ENCODE results near the gene L3HYPDH.

Gene L3HYPDH

GRCh38 chr14:59425322-59425935 is 58.8 kb downstream of the L3HYPDH start:
- no peak for DNase-seq (ENCODE audit: low spot score)

DNA sequence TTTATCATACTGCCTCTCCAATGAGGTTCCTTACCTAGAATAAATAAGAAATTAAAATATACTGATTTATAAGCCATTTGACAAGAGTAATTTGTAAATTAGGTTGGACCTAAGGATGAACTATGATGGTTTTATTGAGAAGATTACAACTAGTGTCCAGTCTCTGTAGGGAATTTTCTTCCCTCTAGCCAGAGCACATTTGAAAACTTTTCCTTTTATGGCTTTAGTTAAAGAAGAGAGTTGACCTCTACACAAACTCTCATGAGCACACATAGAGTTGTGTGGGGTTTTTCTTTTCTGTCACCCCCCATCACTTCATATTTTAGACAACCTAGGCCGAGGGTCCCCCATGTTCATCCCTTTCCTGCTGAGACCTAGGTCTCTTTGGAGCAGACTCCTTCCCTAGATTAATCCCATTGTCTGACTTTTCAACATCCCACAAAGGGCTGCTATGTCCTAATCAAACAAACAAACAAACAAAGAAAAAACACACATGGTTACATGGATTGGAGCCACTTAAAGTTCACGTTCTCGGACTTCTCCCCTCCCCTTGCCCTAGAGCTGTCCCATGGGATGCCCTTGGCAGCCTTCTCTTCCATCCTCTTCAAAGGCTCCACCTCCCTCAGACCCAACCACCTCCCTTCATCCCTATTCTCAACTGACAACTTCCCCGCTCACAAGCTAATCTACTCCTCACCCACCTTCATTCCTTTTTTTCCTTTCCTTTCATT is 59.7 kb downstream of the L3HYPDH start:
- DNase-seq (ENCODE audit: low spot score), result no peak
